HG02759 (cell line): ENCODE measurements around the gene PPP1R15B.
A peak's percentile ranks its signal among the peaks of the same experiment; 100 is the strongest.

Experiments
- ATAC-seq: cut with Tn5 transposase; IDR thresholded peaks from one replicate; pipeline ENCODE4 v1.9.1; 2021; ENCODE audit warnings: mild to moderate bottlenecking, moderate library complexity; ENCODE audit not compliant: unreplicated experiment

The PPP1R15B gene

GRCh38 chr1:204411451-204412204, at the start of gene PPP1R15B:
PPP1R15B (minus strand) TSS chr1:204411817; CDS start chr1:204411411, 406 bp downstream.
- peak; percentile 94 for ATAC-seq

- no peak for ATAC-seq
These were observed 48.7 kb upstream of the PPP1R15B start for GRCh38 chr1:204460346-204460745.

- ATAC-seq = no peak
These were observed 48.1 kb upstream of the PPP1R15B start for GRCh38 chr1:204459706-204460105.

- ATAC-seq = no peak
These were observed 46.0 kb upstream of the PPP1R15B start for GRCh38 chr1:204457666-204458065.

- no peak for ATAC-seq
These were observed 45.3 kb upstream of the PPP1R15B start for GRCh38 chr1:204456826-204457442.

- ATAC-seq = no peak
These were observed 44.2 kb upstream of the PPP1R15B start for GRCh38 chr1:204455831-204456145.

GRCh38 chr1:204455063-204455830, 43.6 kb upstream of the PPP1R15B start:
- ATAC-seq = no peak

DNA sequence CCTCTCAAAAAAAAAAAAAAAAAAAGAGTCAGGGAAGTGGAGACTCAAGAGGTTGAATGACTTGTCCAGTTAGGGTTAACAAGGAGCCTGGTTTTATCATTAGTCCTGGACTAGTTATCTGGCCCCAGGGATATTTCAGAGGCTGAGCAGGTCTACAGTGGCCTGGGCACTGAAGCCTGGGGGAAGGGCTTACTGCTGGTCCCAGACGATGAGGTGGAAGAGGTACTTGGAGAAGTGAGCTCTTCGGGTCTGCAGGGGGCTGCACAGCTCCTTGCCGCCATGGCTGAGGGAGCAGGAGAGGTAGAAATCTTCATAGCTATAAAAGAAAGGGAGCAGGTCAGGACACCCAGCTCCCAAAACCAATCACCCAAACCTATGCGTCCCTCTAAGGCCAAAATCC, 42.9 kb upstream of the PPP1R15B start:
- ATAC-seq = no peak

DNA sequence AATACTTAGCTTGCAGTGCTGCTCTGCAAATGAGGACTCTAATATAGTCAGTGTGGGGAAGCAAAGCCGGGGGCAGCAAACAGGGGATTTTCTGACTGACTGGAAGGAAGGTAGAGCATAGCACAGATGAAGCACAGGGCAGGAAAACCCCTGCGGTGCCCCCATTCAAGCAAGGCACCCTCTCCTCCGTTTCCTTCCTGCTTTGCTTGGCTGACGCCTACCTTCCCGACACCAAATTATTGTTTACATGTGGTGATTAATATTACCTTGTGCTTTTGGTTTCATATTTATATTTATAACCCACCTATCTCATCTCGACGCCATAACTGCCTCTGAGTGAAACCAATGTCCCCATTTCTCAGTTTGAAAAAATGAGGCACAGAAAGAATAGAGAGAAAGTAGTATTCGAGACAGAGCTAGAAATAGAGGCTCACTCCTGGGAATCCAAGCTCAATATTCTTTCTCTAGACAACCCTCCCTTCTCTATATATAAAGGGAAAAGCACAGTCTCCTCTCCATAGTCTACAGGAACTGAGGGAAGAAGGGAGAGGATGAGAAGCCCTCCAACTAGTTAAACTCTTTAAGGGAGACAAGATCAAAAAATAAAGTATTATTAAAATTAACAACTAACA, 41.6 kb upstream of the PPP1R15B start:
- ATAC-seq = peak; percentile 87

GRCh38 chr1:204451352-204452124, 39.9 kb upstream of the PPP1R15B start:
- ATAC-seq = no peak

DNA sequence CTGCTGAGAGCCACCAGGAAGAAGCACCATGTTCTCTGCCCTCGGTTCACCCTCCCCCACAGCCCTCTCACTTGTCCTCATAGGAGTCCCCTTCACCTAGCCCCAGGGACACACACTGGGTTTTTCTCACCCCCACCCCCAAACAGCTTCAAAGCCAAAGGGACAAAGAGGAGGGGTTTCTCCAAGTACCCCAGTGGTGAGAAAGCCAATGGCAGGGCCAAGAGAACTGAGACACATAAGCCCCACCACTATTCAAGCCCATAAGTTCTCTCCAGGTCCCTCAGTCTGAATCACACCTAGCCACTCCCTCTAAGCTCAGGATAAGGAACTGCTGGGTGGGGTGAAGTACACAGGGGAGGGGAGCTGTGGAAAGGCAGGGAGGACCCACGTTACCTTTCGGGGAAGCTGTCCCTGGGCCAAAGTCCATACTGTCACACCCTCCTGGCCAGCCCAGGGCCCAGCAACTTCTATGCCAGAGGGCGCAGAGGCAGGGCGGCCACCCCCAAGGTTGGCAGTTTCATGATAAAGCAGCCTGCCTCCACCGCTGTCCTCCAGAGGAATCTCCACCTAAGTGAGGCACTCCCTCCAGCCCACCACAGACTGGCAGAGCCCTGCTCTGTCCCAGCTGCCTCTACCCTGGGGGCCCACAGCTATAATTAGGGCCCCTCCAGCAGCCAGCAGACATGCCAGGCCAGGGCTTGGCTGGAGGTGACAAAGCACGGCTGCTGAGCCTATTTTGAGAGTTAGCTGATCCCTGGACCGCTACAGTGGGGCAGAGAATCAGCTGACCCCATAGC, 39.0 kb upstream of the PPP1R15B start:
- ATAC-seq = no peak

- ATAC-seq = no peak
These were observed 38.2 kb upstream of the PPP1R15B start for GRCh38 chr1:204449678-204450280.

DNA sequence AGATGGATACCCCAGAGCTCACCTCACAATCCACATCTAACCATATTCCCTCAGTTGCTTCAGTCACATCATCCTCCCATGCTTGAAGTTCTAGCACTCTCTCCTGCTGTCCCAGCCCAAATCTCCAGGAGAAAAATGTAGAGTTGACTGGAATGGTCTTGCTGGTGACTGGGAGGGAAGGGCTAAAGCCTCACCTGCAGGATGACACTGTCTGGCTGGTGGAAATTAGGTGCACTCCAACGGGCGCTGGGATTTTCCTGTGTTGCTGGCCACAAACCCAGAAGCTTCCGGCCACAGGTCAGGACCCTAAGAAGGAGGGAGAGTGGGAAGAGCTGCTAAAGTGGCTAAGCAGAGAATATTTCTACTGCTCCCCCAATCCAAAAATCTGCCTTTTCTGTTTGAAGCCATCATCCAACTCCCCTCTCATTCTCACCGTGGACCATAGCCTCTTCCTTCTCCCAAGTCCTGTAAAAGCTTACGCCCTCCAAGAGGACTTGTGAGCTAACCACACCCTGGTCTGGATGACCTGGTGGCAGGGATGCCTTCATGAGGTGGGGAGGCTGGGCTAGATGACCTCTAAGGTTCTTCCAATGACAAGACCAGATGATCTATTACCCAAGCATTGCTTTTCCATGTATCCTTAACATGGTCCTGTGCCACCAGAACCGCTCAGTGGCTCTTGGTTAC, 37.5 kb upstream of the PPP1R15B start:
- ATAC-seq = no peak

- ATAC-seq = no peak
These were observed 36.8 kb upstream of the PPP1R15B start for GRCh38 chr1:204448344-204448964.

DNA sequence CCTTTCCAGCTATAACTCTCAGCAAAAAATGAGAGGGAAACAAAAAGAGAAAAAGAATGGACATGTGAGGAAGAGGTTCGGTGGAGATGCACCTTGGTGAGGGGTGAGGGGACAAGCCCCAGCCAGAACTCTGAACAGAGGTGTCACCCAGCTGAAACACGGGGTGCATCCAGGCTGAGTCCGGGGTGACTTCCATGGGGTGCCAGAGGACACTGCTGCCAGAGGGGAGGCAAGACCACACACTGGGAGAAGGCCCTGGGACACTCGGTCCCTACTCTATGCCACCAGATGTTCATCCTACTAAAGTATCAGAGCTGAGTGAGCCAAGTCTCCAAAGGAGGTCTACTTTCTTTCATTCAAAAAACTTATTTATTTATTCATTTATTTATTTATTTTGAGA, 36.1 kb upstream of the PPP1R15B start:
- no peak for ATAC-seq

- no peak for ATAC-seq
These were observed 35.6 kb upstream of the PPP1R15B start for GRCh38 chr1:204447190-204447589.

DNA sequence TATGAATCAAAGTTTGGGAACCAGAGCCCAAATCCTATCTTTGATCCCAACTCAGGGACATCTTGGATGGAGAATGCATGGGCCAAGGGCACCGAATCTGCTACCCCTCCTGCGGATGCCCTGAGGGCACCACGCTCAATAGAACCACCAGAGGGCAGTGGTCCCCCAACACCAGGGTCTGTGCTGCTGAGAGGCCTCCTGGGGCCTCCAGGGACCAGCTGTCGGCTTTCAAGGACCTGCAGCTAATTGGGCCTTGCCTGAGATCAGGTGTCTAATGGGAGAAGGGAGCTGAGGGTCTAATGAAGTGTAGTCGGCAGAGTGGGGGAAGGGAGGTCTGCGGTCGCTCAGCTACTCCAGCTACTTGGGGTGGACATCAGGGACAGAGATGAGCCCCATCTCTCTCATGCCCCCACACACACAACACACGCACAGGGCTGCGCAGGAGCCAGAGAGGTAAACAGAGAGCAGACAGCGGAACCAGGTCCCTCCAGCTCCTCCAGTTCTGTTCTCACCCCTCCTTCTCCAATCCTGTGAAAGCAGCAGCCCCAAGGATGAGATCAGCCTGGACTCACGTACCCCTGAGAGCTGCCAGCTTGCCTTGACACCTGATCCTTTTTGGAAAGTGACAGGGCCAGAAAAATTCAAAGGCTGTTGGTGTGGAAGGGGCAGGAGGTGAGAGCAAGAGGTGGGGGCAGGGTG, 34.9 kb upstream of the PPP1R15B start:
- ATAC-seq = peak; percentile 79

DNA sequence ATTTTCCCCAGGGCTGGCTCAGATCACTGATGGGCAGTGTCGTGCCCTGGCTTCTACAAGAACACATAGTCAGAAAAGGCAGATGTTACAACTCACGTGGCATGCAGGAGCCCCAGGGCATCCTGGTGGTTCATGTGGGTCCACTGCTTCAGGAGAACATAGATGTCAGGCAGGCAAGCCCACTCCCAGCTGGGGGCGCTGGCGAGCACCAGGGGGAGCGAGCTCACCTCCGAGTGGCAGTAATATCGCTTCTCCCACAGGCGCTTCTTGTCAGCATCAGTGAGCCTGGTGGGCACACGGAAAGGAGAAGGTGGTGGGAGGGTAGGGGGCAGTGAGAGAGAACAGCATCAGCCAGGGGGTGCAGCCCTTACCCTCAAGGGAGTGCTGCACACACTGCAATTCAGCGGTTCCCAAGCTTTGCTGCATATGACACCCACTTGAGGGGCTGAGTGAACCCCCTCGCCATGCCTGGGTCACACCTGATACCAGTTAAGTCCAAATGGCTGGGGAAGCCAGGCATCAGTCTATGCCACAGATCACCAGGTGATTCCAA, 34.3 kb upstream of the PPP1R15B start:
- ATAC-seq = peak; percentile 26
